ENCODE measurements around the gene HOXB6. TPM values are rescaled to one million over a fixed set of nuclear protein-coding genes. Genes with fewer than 3 reads are reported as not detected.

Gene HOXB6
- total and polyA plus RNA-seq, 4 donors = 5.3 to 7.5 (median 5.7) TPM

DNA sequence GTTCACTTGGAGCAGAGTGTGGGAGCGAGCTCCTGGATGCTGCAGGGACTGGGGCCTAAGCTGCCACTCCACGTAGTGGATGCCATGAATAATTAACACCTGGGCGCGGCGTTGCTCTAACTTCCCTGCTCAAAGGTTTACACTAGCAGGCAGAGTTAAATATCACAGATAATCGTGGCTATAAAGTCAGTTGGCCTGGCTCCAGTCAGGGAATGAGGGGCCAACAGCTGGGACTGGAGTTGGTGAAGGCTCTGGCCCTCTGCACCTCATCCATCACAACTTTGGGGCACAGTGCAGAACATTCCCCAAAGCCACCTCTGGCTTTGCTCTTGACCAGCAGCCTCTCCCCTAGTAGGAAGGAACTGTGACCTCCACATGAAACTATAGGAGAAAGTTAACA lies 37.6 kb downstream of the HOXB6 start:
- TF ChIP-seq, protein P1, sequence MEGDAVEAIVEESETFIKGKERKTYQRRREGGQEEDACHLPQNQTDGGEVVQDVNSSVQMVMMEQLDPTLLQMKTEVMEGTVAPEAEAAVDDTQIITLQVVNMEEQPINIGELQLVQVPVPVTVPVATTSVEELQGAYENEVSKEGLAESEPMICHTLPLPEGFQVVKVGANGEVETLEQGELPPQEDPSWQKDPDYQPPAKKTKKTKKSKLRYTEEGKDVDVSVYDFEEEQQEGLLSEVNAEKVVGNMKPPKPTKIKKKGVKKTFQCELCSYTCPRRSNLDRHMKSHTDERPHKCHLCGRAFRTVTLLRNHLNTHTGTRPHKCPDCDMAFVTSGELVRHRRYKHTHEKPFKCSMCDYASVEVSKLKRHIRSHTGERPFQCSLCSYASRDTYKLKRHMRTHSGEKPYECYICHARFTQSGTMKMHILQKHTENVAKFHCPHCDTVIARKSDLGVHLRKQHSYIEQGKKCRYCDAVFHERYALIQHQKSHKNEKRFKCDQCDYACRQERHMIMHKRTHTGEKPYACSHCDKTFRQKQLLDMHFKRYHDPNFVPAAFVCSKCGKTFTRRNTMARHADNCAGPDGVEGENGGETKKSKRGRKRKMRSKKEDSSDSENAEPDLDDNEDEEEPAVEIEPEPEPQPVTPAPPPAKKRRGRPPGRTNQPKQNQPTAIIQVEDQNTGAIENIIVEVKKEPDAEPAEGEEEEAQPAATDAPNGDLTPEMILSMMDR (IDR thresholded peaks at IDR 0.05; ENCODE audit: control extremely low read depth, extremely low read depth) = no peak
- Histone ChIP-seq H3K4me1 (ENCODE audit: control insufficient read depth in 5 of 5, insufficient read depth in 5 of 5, low read length in 5 of 5) (peaks cover 0 to 83% (median 19%) of the 10 kb centered on the region in 5 donors), H3K27me3 (ENCODE audit: control insufficient read depth in 3 of 3, insufficient read depth in 3 of 3, low read length in 2 of 3) (peaks cover 4 to 66% (median 4%) of the 10 kb centered on the region in 3 donors), H3K27ac (ENCODE audit: low read depth in 1 of 2, low read length in 1 of 2) (peak overlapping the region in 1 of 2 donors; percentile 4), H3K4me3 (no peak overlapping the region), H3K36me3 (ENCODE audit: control insufficient read depth in 4 of 4, insufficient read depth in 4 of 4, low read length in 4 of 4) (peaks cover 0 to 23% (median 2%) of the 10 kb centered on the region in 4 donors), H3K9me3 (ENCODE audit: control insufficient read depth in 4 of 4, insufficient read depth in 3 of 4, low read length in 3 of 4) (peaks cover 0 to 3% (median 0%) of the 10 kb centered on the region in 4 donors), H3K9ac (ENCODE audit: insufficient read depth in 1 of 2, low read length in 2 of 2) (peak overlapping the region in 1 of 2 donors; percentile 96)
- 50 to 65% methylated on average over 6 of the region's 6 CpGs for WGBS, 2 donors
- DNase-seq (peak; percentile 70 to 87 (median 85)), ATAC-seq (ENCODE audit: insufficient read depth, low FRiP score) (no peak)

DNA sequence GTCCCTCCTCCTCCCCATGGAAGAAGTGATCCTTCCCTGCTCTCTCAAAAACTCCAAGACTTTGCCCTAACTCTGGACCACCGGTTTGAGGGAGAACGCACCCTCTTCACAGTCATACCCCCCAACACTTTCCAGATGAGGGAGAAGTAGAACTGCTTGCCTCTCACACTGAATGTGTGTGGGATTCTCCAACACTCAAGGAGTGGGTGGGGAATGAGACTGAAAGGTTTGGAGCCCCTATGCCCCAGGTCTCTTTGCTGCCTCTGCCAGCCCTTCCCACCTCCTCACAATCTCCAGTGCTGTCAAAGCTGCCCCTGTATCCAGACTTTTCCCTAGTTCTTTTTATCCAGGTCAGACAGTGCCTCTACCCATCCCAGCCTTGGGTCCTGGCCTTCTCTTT lies 38.1 kb downstream of the HOXB6 start:
- DNase-seq = no peak
- WGBS, 2 donors = 47 to 48% methylated on average over 2 of the region's 2 CpGs
- TF ChIP-seq, protein P1 (IDR thresholded peaks at IDR 0.05; ENCODE audit: control extremely low read depth, extremely low read depth) = no peak
- Histone ChIP-seq H3K4me1 (ENCODE audit: control insufficient read depth in 5 of 5, insufficient read depth in 5 of 5, low read length in 5 of 5) (peaks cover 0 to 83% (median 21%) of the 10 kb centered on the region in 5 donors), H3K9me3 (ENCODE audit: control insufficient read depth in 4 of 4, insufficient read depth in 3 of 4, low read length in 3 of 4) (peaks cover 0 to 3% (median 0%) of the 10 kb centered on the region in 4 donors), H3K4me3 (no peak overlapping the region), H3K36me3 (ENCODE audit: control insufficient read depth in 4 of 4, insufficient read depth in 4 of 4, low read length in 4 of 4) (peaks cover 0 to 19% (median 4%) of the 10 kb centered on the region in 4 donors), H3K9ac (ENCODE audit: insufficient read depth in 1 of 2, low read length in 2 of 2) (peak overlapping the region in 1 of 2 donors; percentile 96), H3K27me3 (ENCODE audit: control insufficient read depth in 3 of 3, insufficient read depth in 3 of 3, low read length in 2 of 3) (peaks cover 4 to 64% (median 4%) of the 10 kb centered on the region in 3 donors), H3K27ac (ENCODE audit: low read depth in 1 of 2, low read length in 1 of 2) (no peak overlapping the region)
- ATAC-seq (ENCODE audit: insufficient read depth, low FRiP score) = no peak

GRCh38 chr17:48565925-48566710 lies 38.7 kb downstream of the HOXB6 start:
- H3K27me3 ChIP-seq (ENCODE audit: control insufficient read depth in 3 of 3, insufficient read depth in 3 of 3, low read length in 2 of 3) = peaks cover 4 to 64% (median 4%) of the 10 kb centered on the region in 3 donors
- no peak overlapping the region for H3K27ac ChIP-seq (ENCODE audit: low read depth in 1 of 2, low read length in 1 of 2)
- H3K4me1 ChIP-seq (ENCODE audit: control insufficient read depth in 5 of 5, insufficient read depth in 5 of 5, low read length in 5 of 5) = peaks cover 0 to 83% (median 21%) of the 10 kb centered on the region in 5 donors
- H3K9me3 ChIP-seq (ENCODE audit: control insufficient read depth in 4 of 4, insufficient read depth in 3 of 4, low read length in 3 of 4) = peaks cover 0 to 3% (median 0%) of the 10 kb centered on the region in 4 donors
- no peak overlapping the region for H3K4me3 ChIP-seq
- TF ChIP-seq, protein P1 (IDR thresholded peaks at IDR 0.05; ENCODE audit: control extremely low read depth, extremely low read depth) = no peak
- ATAC-seq (ENCODE audit: insufficient read depth, low FRiP score) = no peak
- peak overlapping the region; percentile 31 to 96 for H3K9ac ChIP-seq (ENCODE audit: insufficient read depth in 1 of 2, low read length in 2 of 2)
- DNase-seq = peak in 1 of 3 donors; percentile 82
- peaks cover 0 to 24% (median 5%) of the 10 kb centered on the region in 4 donors for H3K36me3 ChIP-seq (ENCODE audit: control insufficient read depth in 4 of 4, insufficient read depth in 4 of 4, low read length in 4 of 4)
- 57 to 72% methylated on average over 4 of the region's 4 CpGs for WGBS, 2 donors
